Measurements from ENCODE around the gene TUBGCP6.

- TF ChIP-seq, protein P1, sequence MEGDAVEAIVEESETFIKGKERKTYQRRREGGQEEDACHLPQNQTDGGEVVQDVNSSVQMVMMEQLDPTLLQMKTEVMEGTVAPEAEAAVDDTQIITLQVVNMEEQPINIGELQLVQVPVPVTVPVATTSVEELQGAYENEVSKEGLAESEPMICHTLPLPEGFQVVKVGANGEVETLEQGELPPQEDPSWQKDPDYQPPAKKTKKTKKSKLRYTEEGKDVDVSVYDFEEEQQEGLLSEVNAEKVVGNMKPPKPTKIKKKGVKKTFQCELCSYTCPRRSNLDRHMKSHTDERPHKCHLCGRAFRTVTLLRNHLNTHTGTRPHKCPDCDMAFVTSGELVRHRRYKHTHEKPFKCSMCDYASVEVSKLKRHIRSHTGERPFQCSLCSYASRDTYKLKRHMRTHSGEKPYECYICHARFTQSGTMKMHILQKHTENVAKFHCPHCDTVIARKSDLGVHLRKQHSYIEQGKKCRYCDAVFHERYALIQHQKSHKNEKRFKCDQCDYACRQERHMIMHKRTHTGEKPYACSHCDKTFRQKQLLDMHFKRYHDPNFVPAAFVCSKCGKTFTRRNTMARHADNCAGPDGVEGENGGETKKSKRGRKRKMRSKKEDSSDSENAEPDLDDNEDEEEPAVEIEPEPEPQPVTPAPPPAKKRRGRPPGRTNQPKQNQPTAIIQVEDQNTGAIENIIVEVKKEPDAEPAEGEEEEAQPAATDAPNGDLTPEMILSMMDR (conservative IDR thresholded peaks at IDR 0.05; ENCODE audit: low read depth, low read length), result no peak
- no peak for TF ChIP-seq EZH2 (IDR thresholded peaks at IDR 0.05; ENCODE audit: borderline replicate concordance, low read depth, low read length, poor library complexity, severe bottlenecking)
Observed at GRCh38 chr22:50281957-50282356, 37.1 kb upstream of the TUBGCP6 start.

Data from A673 (cell line).